Measurements from ENCODE around the gene ZNF827. TPM values are rescaled to one million over a fixed set of nuclear protein-coding genes. Genes with fewer than 3 reads are reported as not detected.

Gene ZNF827
- total and polyA plus RNA-seq, 2 of the 13 experiments (the other 11 are each of a cell fraction or from before 2014, with no cell fraction given), result 2.8 TPM

- TF ChIP-seq GMEB1 (CRISPR knock-in tag; IDR thresholded peaks at IDR 0.05; ENCODE audit: borderline replicate concordance), result no peak
- TF ChIP-seq AGO2 (optimal IDR thresholded peaks at IDR 0.05; ENCODE audit: low read depth, low read length), result no peak
- TF ChIP-seq GMEB2 (CRISPR knock-in tag; IDR thresholded peaks at IDR 0.05; ENCODE audit: low read depth), result no peak
- TF ChIP-seq ZNF230 (CRISPR knock-in tag; IDR thresholded peaks at IDR 0.05), result no peak
- no peak for TF ChIP-seq REST (IDR thresholded peaks at IDR 0.05; ENCODE audit: borderline replicate concordance in 1 of 2, low read depth in 1 of 2, low read length in 2 of 2)
- no peak for TF ChIP-seq RNF2 (conservative IDR thresholded peaks at IDR 0.05; ENCODE audit: low read depth)
- TF ChIP-seq ZNF276 (CRISPR knock-in tag; IDR thresholded peaks at IDR 0.05; ENCODE audit: low read depth), result no peak
- TF ChIP-seq ZFP82 (CRISPR knock-in tag; IDR thresholded peaks at IDR 0.05; ENCODE audit: borderline replicate concordance), result no peak
- no peak for TF ChIP-seq TCF7 (IDR thresholded peaks at IDR 0.05; ENCODE audit: low read depth)
- no peak for TF ChIP-seq ZNF24 (IDR thresholded peaks at IDR 0.05)
- TF ChIP-seq TRIM24 (CRISPR knock-in tag; IDR thresholded peaks at IDR 0.05), result no peak
These were observed 6.3 kb upstream of the ZNF827 start (continued) for GRCh38 chr4:145944886-145945285.

All from HepG2 (cell line).